GM23338 (cell line): ENCODE measurements around the gene OTUB1. TPM values are rescaled to one million over a fixed set of nuclear protein-coding genes. Genes with fewer than 3 reads are reported as not detected.

Experiments used
- ATAC-seq: fragments of 200-7000 bp; cut with Tn5 transposase; 3 replicates; pipeline ENCODE4 v1.9.1; 2020
- DNase-seq: peaks from one replicate; pipeline ENCODE4 v3.0.0-alpha.2; 2015; ENCODE audit warnings: low spot score
- H2AFZ ChIP-seq: fragments of 200-600 bp; sonication (generic); 2 replicates; pipeline ENCODE4 v1.8.0; 2016; ENCODE audit warnings: antibody characterized with exemption, mild to moderate bottlenecking, moderate library complexity
- H3F3A ChIP-seq: fragments of 200-600 bp; sonication (generic); replicated peaks from 2 replicates; pipeline ENCODE4 v1.8.0; 2017; ENCODE audit warnings: antibody characterized with exemption, mixed run types, low read depth
- H3K27ac ChIP-seq: fragments of 200-600 bp; sonication (generic); 2 replicates; pipeline ENCODE4 v1.6.1; 2016; ENCODE audit warnings: low read depth
- H3K27me3 ChIP-seq: fragments of 200-600 bp; sonication (generic); 2 replicates; pipeline ENCODE4 v1.8.0; 2016; ENCODE audit warnings: mild to moderate bottlenecking, mixed run types, moderate library complexity; ENCODE audit not compliant: insufficient read depth
- H3K36me3 ChIP-seq: fragments of 200-600 bp; sonication (generic); 2 replicates; pipeline ENCODE4 v1.8.0; 2016; ENCODE audit warnings: mild to moderate bottlenecking; ENCODE audit not compliant: insufficient read depth
- H3K4me1 ChIP-seq: fragments of 200-600 bp; sonication (generic); 2 replicates; pipeline ENCODE4 v1.8.0; 2016; ENCODE audit warnings: mild to moderate bottlenecking, moderate library complexity; ENCODE audit not compliant: insufficient read depth
- H3K4me2 ChIP-seq: fragments of 200-600 bp; sonication (generic); 2 replicates; pipeline ENCODE4 v1.7.1; 2017; ENCODE audit warnings: mixed run types
- H3K4me3 ChIP-seq: fragments of 200-600 bp; sonication (generic); 2 replicates; pipeline ENCODE4 v1.6.1; 2016; ENCODE audit warnings: mixed run types
- H3K79me2 ChIP-seq: fragments of 200-600 bp; sonication (generic); replicated peaks from 2 replicates; pipeline ENCODE4 v1.8.0; 2017; ENCODE audit warnings: mild to moderate bottlenecking; ENCODE audit not compliant: insufficient read depth
- H3K9me2 ChIP-seq: fragments of 200-600 bp; sonication (generic); 2 replicates; pipeline ENCODE4 v1.8.0; 2017; ENCODE audit not compliant: insufficient read depth
- H4K20me1 ChIP-seq: fragments of 200-600 bp; sonication (generic); replicated peaks from 2 replicates; pipeline ENCODE4 v1.8.0; 2017; ENCODE audit warnings: mild to moderate bottlenecking; ENCODE audit not compliant: insufficient read depth
- H3K27ac Mint-ChIP-seq: 2 replicates; pipeline ENCODE4 v1.8.0; 2020; ENCODE audit warnings: inconsistent platforms, mild to moderate bottlenecking, moderate library complexity, mixed read lengths
- H3K27me3 Mint-ChIP-seq: 3 replicates; pipeline ENCODE4 v1.8.0; 2022; ENCODE audit warnings: low read depth, mild to moderate bottlenecking, moderate library complexity, mixed read lengths, inconsistent platforms; ENCODE audit not compliant: insufficient read depth, poor library complexity
- H3K36me3 Mint-ChIP-seq: 3 replicates; pipeline ENCODE4 v1.8.0; 2021; ENCODE audit warnings: low read depth, mild to moderate bottlenecking, inconsistent platforms, moderate library complexity, mixed read lengths
- H3K4me1 Mint-ChIP-seq: 3 replicates; pipeline ENCODE4 v1.8.0; 2020; ENCODE audit warnings: mild to moderate bottlenecking, inconsistent platforms, mixed read lengths
- H3K4me3 Mint-ChIP-seq: 3 replicates; pipeline ENCODE4 v1.8.0; 2021; ENCODE audit warnings: moderate library complexity, mild to moderate bottlenecking, inconsistent platforms, mixed read lengths
- H3K9me3 Mint-ChIP-seq: 3 replicates; pipeline ENCODE4 v1.8.0; 2020; ENCODE audit warnings: moderate library complexity, mild to moderate bottlenecking, inconsistent platforms, mixed read lengths
- CREB1 ChIP-seq: fragments of 250-450 bp; sonication (Bioruptor Pico); IDR thresholded peaks from 2 replicates; pipeline ENCODE4 v1.5.0; 2020; ENCODE audit warnings: low read depth, mild to moderate bottlenecking, moderate library complexity
- EZH2 ChIP-seq: fragments of 200-600 bp; sonication (generic); IDR thresholded peaks from one replicate; pipeline ENCODE4 v1.8.0; 2017; ENCODE audit warnings: antibody characterized with exemption, mild to moderate bottlenecking, low read depth; ENCODE audit not compliant: unreplicated experiment
- NANOG ChIP-seq: IDR thresholded peaks from 2 replicates; pipeline ENCODE4 v1.6.1; 2016; ENCODE audit warnings: antibody characterized with exemption, borderline replicate concordance
- POLR2AphosphoS5 ChIP-seq: IDR thresholded peaks from 2 replicates; pipeline ENCODE4 v1.6.1; 2016; ENCODE audit warnings: antibody characterized with exemption, low read depth
- REST ChIP-seq: IDR thresholded peaks from one replicate; pipeline ENCODE4 v1.6.1; 2018; ENCODE audit warnings: antibody characterized with exemption; ENCODE audit not compliant: unreplicated experiment
- STAT1 ChIP-seq: IDR thresholded peaks from one replicate; pipeline ENCODE4 v1.6.1; 2016; ENCODE audit warnings: antibody characterized with exemption; ENCODE audit not compliant: unreplicated experiment
- ZNF114 ChIP-seq: fragments of 250-450 bp; sonication (Bioruptor Pico); IDR thresholded peaks from 2 replicates; pipeline ENCODE4 v1.5.0; 2020; ENCODE audit warnings: mild to moderate bottlenecking, moderate library complexity
- ZNF331 ChIP-seq: fragments of 250-450 bp; sonication (Bioruptor Pico); IDR thresholded peaks from 2 replicates; pipeline ENCODE4 v1.5.0; 2020; ENCODE audit warnings: low read depth, mild to moderate bottlenecking, moderate library complexity
- polyA plus RNA-seq: library from polyadenylated mRNA; unstranded; fragments of >200 nt; fragmentation: Nextera tagmentation; extraction: Ambion mirVana; gene quantifications from 2 replicates; pipeline ENCODE4 v1.2.1, GENCODE V29; 2016
- total RNA-seq: library from RNA; depleted of rRNA; stranded (reverse); fragments of >200 nt; shearing (Covaris generic); gene quantifications from 2 replicates; pipeline ENCODE4 v1.2.3, GENCODE V29; 2014
- TF ChIP-seq, protein P1 (sequence below): IDR thresholded peaks from 2 replicates; pipeline ENCODE4 v1.6.1; 2016; ENCODE audit warnings: antibody characterized with exemption
- TF ChIP-seq, protein P2 (sequence below), 2 experiments: fragments of 200-600 bp in 1 of 2; sonication (generic) in 1 of 2; conservative IDR thresholded peaks; 2 replicates each; pipeline versions ENCODE4 v1.5.1 to v1.6.1; 2016 to 2017; ENCODE audit warnings: antibody characterized with exemption in 2 of 2, low read depth in 2 of 2, mild to moderate bottlenecking in 2 of 2, moderate library complexity in 1 of 2

Gene OTUB1
- total and polyA plus RNA-seq, 2 experiments from 2014 or later = 122 to 207 TPM

- Histone ChIP-seq H3K4me3 (no peak overlapping the region), H3K27ac (no peak overlapping the region), H4K20me1 (peaks cover 23% of the 10 kb centered on the region), H3K4me1 (peaks cover 9% of the 10 kb centered on the region; the same call in 1 of the 2 replicates), H3K79me2 (peaks cover 36% of the 10 kb centered on the region), H2AFZ (no peak overlapping the region), H3F3A (peaks cover 28% of the 10 kb centered on the region), H3K36me3 (peaks cover 12% of the 10 kb centered on the region; the same call in 1 of the 2 replicates), H3K9me2 (no peaks in the 10 kb centered on the region), H3K27me3 (no peaks in the 10 kb centered on the region), H3K4me2 (no peak overlapping the region)
- DNase-seq (no peak), ATAC-seq (no peak)
- TF ChIP-seq POLR2AphosphoS5 = no peak
- no peak for TF ChIP-seq ZNF114 (CRISPR knock-in tag)
- TF ChIP-seq EZH2 = no peak
- TF ChIP-seq, protein P1, sequence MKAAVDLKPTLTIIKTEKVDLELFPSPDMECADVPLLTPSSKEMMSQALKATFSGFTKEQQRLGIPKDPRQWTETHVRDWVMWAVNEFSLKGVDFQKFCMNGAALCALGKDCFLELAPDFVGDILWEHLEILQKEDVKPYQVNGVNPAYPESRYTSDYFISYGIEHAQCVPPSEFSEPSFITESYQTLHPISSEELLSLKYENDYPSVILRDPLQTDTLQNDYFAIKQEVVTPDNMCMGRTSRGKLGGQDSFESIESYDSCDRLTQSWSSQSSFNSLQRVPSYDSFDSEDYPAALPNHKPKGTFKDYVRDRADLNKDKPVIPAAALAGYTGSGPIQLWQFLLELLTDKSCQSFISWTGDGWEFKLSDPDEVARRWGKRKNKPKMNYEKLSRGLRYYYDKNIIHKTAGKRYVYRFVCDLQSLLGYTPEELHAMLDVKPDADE = no peak
- TF ChIP-seq NANOG = no peak
- TF ChIP-seq, protein P2, sequence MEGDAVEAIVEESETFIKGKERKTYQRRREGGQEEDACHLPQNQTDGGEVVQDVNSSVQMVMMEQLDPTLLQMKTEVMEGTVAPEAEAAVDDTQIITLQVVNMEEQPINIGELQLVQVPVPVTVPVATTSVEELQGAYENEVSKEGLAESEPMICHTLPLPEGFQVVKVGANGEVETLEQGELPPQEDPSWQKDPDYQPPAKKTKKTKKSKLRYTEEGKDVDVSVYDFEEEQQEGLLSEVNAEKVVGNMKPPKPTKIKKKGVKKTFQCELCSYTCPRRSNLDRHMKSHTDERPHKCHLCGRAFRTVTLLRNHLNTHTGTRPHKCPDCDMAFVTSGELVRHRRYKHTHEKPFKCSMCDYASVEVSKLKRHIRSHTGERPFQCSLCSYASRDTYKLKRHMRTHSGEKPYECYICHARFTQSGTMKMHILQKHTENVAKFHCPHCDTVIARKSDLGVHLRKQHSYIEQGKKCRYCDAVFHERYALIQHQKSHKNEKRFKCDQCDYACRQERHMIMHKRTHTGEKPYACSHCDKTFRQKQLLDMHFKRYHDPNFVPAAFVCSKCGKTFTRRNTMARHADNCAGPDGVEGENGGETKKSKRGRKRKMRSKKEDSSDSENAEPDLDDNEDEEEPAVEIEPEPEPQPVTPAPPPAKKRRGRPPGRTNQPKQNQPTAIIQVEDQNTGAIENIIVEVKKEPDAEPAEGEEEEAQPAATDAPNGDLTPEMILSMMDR (conservative IDR thresholded peaks at IDR 0.05; ENCODE audit: low read depth in 2 of 2) = no peak
- no peak for TF ChIP-seq REST
- TF ChIP-seq ZNF331 (CRISPR knock-in tag) = no peak
- Mint-ChIP-seq H3K27me3 (peaks cover 10% of the 10 kb centered on the region), H3K36me3 (peaks cover 80% of the 10 kb centered on the region), H3K9me3 (no peaks in the 10 kb centered on the region; the same call in 2 of the 3 replicates), H3K4me3 (no peak overlapping the region), H3K4me1 (peaks cover 13% of the 10 kb centered on the region), H3K27ac (no peak overlapping the region)
These were observed 5.3 kb downstream of the OTUB1 start for GRCh38 chr11:63991558-63991957.

- Histone ChIP-seq H3K27me3 (no peaks in the 10 kb centered on the region), H3K4me2 (no peak overlapping the region), H2AFZ (no peak overlapping the region), H4K20me1 (peaks cover 13% of the 10 kb centered on the region), H3K9me2 (no peaks in the 10 kb centered on the region), H3K4me3 (no peak overlapping the region), H3K27ac (no peak overlapping the region), H3K36me3 (peaks cover 11% of the 10 kb centered on the region; the same call in 1 of the 2 replicates), H3K79me2 (peaks cover 22% of the 10 kb centered on the region), H3K4me1 (peaks cover 8% of the 10 kb centered on the region), H3F3A (peaks cover 25% of the 10 kb centered on the region)
- Mint-ChIP-seq H3K4me3 (no peak overlapping the region), H3K27ac (no peak overlapping the region), H3K9me3 (no peaks in the 10 kb centered on the region; the same call in 2 of the 3 replicates), H3K4me1 (peaks cover 14% of the 10 kb centered on the region), H3K27me3 (peaks cover 9% of the 10 kb centered on the region), H3K36me3 (peaks cover 83% of the 10 kb centered on the region)
- TF ChIP-seq ZNF331 (CRISPR knock-in tag) = no peak
- TF ChIP-seq, protein P2 (conservative IDR thresholded peaks at IDR 0.05; ENCODE audit: low read depth in 2 of 2) = no peak
- no peak for TF ChIP-seq POLR2AphosphoS5
- TF ChIP-seq REST = no peak
- no peak for TF ChIP-seq STAT1
- TF ChIP-seq NANOG = no peak
- TF ChIP-seq EZH2 = no peak
- TF ChIP-seq CREB1 = no peak
- DNase-seq (no peak), ATAC-seq (no peak)
These were observed 6.9 kb downstream of the OTUB1 start for GRCh38 chr11:63993100-63993499.
